NCI-H1092 treated with DMSO at 0.1 percent for 48 hours (cell line): ENCODE data around the gene MPHOSPH6.
"Not testable (repeated sequence)": the region's sequence is repeated elsewhere in the genome, so short reads cannot be mapped to it uniquely, and the experiment has no call there.

Source experiments
- DNase-seq: peaks from one replicate; lab custom pipeline; 2025; lab: John Stamatoyannopoulos, UW

The MPHOSPH6 gene

DNA sequence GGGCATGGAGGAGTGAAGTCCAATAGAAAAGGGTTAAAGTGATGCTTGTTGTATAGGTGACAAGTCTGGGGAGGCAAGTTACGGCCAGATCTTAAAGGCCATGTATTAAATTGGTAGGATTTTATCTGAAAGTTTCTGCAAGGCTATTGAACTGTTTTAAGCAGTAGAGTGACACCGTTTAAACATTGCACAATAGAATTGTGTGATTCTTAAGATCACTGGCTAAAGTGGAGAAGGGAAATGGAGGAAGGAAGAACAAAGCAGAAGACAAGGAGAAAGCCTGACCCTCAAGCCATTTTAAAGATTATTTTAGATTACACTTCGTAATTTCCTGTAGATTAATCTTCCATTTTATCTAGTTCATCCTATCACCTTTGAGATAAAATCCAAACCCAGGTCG, 5.6 kb upstream of the MPHOSPH6 start:
- no peak for DNase-seq

DNA sequence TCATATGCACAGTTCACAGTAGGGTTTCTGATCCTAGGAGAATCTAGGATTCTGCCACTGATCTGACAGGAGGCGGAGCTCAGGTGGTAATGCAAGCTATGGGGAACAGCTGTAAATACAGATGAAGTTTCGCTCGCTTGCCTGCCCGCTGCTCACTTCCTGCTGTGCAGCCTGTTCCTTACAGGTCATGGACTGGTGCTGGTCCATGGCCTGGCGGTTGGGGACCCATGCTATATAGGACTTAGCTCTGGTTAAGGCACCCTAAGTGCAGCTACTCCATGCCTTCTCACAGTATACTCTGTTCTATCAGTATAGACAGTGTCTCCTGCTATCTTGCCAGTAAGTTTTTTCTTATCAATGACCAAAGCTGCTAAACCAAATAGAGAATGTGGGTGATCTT, 2.4 kb downstream of the MPHOSPH6 start:
- DNase-seq = no peak

- DNase-seq = no peak
Observed at GRCh38 chr16:82160226-82160625, 9.8 kb downstream of the MPHOSPH6 start.

GRCh38 chr16:82157836-82158235, 12.2 kb downstream of the MPHOSPH6 start:
- DNase-seq = no peak

DNA sequence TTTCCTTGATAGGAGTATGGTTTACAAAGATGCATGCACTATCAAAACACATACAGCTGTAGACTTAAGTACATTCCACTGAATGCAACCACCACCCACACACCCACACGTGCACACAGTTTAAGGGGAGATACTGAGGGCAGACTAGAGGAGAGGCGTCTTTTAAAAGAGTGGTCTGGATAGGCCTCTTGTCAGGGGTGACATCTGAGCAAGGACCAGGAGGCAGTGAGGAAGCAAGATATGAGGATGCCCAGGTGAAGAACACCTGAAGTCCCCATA, 12.6 kb downstream of the MPHOSPH6 start:
- DNase-seq = no peak

DNA sequence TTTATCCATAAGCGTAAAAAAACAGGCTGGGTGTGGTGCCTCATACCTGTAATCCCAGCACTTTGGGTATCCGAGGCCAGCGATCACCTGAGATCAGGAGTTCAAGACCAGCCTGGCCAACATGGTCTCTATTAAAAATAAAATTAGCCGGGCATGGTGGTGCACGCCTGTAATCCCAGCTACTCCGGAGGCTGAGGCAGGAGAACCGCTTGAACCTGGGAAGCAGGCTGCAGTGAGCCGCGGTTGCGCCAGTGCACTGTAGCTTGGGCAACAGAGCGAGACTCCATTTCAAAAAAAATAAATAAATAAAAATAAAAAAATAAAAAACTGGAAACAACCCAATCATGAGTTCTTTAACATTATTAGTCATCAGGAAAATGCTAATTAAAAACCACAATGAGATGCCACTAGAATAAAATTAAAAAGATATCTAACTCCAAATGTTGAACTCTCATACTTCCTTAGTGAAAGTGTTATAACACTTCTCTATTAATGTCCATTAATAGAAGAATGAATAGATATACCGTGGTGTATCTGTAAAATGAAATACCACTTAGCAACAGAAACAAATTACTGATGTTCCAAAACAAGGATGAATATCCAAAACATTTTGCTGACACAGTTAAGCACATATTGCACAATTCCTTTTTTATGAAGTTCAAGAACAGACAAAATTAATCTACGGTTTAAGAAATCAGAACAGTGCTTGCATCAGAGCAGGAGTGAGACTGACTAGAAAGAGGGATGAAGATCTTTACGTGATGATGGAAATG, 13.1 kb downstream of the MPHOSPH6 start:
- no peak for DNase-seq

GRCh38 chr16:82152641-82153112, 17.3 kb downstream of the MPHOSPH6 start:
- no peak for DNase-seq

DNA sequence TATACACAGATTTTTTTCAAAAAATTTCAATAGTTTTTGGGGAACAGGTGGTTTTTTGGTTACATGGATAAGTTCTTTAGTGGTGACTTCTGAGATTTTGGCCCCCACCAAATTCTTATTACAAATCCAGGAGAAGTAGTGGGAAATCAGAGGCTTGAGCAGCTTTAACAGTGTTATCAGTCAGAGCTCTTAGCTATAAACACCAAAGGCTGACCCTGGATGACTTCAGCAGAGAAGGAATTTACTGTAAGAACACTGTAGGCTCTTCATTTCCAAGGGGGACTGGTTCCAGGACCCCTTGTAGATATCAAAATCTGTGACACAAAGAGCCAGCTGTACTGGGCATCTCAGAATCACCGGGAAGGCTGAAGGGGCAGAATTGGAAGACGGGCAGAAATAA, 17.8 kb downstream of the MPHOSPH6 start:
- no peak for DNase-seq

- no peak for DNase-seq
Observed at GRCh38 chr16:82150549-82150948, 19.5 kb downstream of the MPHOSPH6 start.

GRCh38 chr16:82149536-82149935, 20.5 kb downstream of the MPHOSPH6 start:
- no peak for DNase-seq

GRCh38 chr16:82147546-82147945, 22.5 kb downstream of the MPHOSPH6 start:
- DNase-seq = no peak

DNA sequence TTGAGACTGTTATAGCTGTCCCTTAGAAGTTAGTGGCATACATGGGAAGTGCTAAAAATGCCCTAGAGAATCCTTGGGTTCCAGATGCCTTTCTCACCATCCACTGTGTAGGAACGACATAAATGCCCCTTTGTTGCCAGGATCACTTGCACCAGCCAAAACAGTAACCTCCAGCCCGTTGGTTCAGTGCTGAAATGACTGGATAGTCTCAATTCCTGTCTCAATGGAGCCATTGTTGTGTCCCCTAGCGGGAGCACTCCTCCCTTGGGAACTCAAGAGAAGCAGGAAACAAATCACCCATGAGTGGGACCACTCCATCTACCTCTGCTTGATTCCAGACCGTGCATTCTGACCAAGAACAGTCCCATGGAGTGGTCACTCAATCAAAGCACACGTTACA, 23.1 kb downstream of the MPHOSPH6 start:
- DNase-seq = no peak

GRCh38 chr16:82146556-82146955, 23.5 kb downstream of the MPHOSPH6 start:
- DNase-seq = no peak

GRCh38 chr16:82139286-82139571, 30.8 kb downstream of the MPHOSPH6 start:
- DNase-seq = not testable (repeated sequence)

GRCh38 chr16:82138478-82139285, 31.3 kb downstream of the MPHOSPH6 start:
- DNase-seq = no peak

DNA sequence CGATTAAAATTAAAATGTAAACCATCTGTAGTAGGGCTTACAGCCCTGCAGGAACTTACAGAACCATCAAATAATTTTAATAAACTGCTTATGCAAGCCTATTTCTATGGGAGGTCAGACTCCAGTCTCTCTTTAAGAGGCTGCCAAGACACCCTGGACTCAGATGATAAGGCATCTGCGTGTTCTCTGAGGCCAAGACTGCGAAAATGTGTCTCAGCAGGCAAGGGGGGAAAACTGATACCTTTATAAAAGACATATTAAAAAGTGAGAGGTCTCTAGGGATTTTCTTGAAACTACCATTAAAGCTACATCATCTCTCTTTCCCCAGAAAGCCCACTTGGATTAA, 32.2 kb downstream of the MPHOSPH6 start:
- no peak for DNase-seq

- DNase-seq = no peak
Observed at GRCh38 chr16:82136956-82137821, 32.8 kb downstream of the MPHOSPH6 start.

DNA sequence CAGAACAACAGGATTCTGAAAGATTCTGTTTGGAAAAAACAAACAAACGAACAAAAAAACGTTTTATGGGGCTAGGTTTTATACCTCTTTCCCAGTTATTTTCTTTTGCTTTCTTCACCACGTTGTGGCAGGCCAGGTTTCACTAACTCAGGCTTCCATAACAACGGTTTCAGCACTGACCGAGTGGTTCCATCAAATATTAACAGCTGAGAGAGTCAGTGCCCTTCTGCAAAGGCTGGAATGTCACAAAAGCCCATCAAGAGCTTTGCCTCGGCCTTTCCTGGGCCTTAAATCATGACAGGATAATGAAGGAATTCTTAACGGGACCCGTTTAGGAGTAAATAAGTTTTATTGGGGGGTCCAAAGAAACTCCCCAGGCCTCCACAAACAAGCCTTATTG, 34.2 kb downstream of the MPHOSPH6 start:
- no peak for DNase-seq

- DNase-seq = no peak
Observed at GRCh38 chr16:82134846-82135245, 35.2 kb downstream of the MPHOSPH6 start.

DNA sequence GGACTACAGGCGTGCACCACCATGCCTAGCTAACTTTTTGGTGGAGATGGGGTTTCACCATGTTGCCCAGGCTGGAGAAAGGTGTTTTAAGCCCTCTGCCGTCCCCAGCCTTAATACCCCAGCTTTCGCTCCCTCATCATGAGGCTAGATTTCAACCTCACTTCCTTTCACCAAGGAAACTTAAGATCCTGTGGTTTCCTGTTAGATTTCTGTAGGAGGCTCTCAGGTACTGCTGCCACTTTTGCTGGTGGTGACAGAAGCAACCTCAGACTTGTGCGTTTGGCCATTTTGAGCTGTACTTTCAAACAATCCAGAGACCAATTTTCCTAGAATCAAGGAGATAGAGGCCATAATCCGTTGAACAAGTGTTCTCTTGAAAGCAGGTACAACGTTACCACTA, 36.2 kb downstream of the MPHOSPH6 start:
- DNase-seq = no peak

GRCh38 chr16:82129881-82130280, 40.1 kb downstream of the MPHOSPH6 start:
- DNase-seq = no peak

- no peak for DNase-seq
Observed at GRCh38 chr16:82124651-82125050, 45.4 kb downstream of the MPHOSPH6 start.

DNA sequence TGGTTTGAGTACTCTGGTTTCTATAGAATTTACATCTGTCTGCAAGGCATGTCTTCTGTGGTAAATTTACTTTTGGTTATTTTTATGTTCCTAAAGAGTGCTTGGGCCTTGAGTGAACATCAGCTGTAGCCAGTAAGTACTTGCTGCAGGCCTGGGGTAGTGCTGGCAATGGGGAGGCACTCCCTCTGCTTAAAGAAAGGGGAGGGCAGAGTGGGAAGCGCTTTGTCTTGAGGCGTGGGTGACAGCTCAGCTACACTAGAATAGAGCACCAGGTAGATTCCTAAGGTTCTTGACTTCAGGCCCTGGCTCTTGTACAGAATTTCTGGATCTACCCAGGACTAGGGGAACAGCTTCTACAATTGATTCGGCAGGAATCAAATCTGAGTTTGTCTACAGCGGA, 50.6 kb downstream of the MPHOSPH6 start:
- no peak for DNase-seq
